OCI-LY3 (cell line): ENCODE data around the gene NYAP2.

Source experiments
- H2AFZ ChIP-seq: fragments of 200-600, 300-600 bp; shearing (Covaris generic); 2 replicates; pipeline ENCODE4 v1.6.0; 2014; ENCODE audit warnings: antibody characterized with exemption, low read depth, low read length
- H3K27ac ChIP-seq: fragments of 200-600, 300-600 bp; sonication (generic); 2 replicates; pipeline ENCODE4 v1.5.1; 2014; ENCODE audit warnings: mild to moderate bottlenecking, low read length, moderate library complexity, mixed read lengths
- H3K27me3 ChIP-seq: fragments of 200-600, 300-600 bp; sonication (generic); 2 replicates; pipeline ENCODE4 v1.6.1; 2014; ENCODE audit warnings: low read depth, low read length, mixed read lengths
- H3K36me3 ChIP-seq: fragments of 200-600, 300-600 bp; sonication (generic); replicated peaks from 2 replicates; pipeline ENCODE3; 2014; ENCODE audit warnings: low read depth, low read length, mixed read lengths
- H3K4me1 ChIP-seq: fragments of 300-600, 200-600 bp; sonication (generic); 2 replicates; pipeline ENCODE4 v1.6.1; 2014; ENCODE audit warnings: low read length, mixed read lengths
- H3K4me2 ChIP-seq: fragments of 200-600, 300-600 bp; sonication (generic); 2 replicates; pipeline ENCODE4 v1.6.1; 2014; ENCODE audit warnings: low read length, mixed read lengths
- H3K4me3 ChIP-seq: fragments of 300-600, 200-600 bp; sonication (generic); 2 replicates; pipeline ENCODE4 v1.5.1; 2014; ENCODE audit warnings: antibody characterized with exemption, mild to moderate bottlenecking, low read length, moderate library complexity
- H3K79me2 ChIP-seq: fragments of 300-600, 200-600 bp; shearing (Covaris generic); 2 replicates; pipeline ENCODE4 v1.6.1; 2014; ENCODE audit warnings: mild to moderate bottlenecking, low read length, mixed read lengths
- H3K9ac ChIP-seq: fragments of 300-600, 200-600 bp; shearing (Covaris generic); 2 replicates; pipeline ENCODE4 v1.6.0; 2014; ENCODE audit warnings: mild to moderate bottlenecking, low read length, moderate library complexity
- H3K9me3 ChIP-seq: fragments of 200-600, 300-600 bp; shearing (Covaris generic); 2 replicates; pipeline ENCODE4 v1.6.1; 2014; ENCODE audit warnings: low read length, mixed read lengths; ENCODE audit not compliant: insufficient read depth
- H4K20me1 ChIP-seq: fragments of 200-600, 300-600 bp; sonication (generic); 2 replicates; pipeline ENCODE4 v1.6.1; 2016; ENCODE audit warnings: low read length, mixed read lengths; ENCODE audit not compliant: insufficient read depth
- CTCF ChIP-seq: fragments of 200-600, 300-600 bp; sonication (generic); IDR thresholded peaks from 2 replicates; pipeline ENCODE4 v1.5.1; 2014; ENCODE audit warnings: antibody characterized with exemption, low read length, low read depth
- EZH2phosphoT487 ChIP-seq: fragments of 200-600 bp; shearing (Covaris generic); IDR thresholded peaks from 2 replicates; pipeline ENCODE4 v1.6.1; 2018; ENCODE audit warnings: antibody characterized with exemption, mixed run types, low read depth

The NYAP2 gene

GRCh38 chr2:225581135-225581534, 181.6 kb downstream of the NYAP2 start:
- no peak overlapping the region for H3K9ac ChIP-seq
- no peak overlapping the region for H3K4me2 ChIP-seq
- H3K27ac ChIP-seq = no peak overlapping the region
- H3K79me2 ChIP-seq = no peaks in the 10 kb centered on the region
- H3K27me3 ChIP-seq = no peaks in the 10 kb centered on the region
- no peaks in the 10 kb centered on the region for H3K9me3 ChIP-seq
- no peaks in the 10 kb centered on the region for H4K20me1 ChIP-seq
- TF ChIP-seq CTCF (no peak), EZH2phosphoT487 (no peak)
- no peaks in the 10 kb centered on the region for H3K4me1 ChIP-seq
- no peak overlapping the region for H2AFZ ChIP-seq
- no peaks in the 10 kb centered on the region for H3K36me3 ChIP-seq
- H3K4me3 ChIP-seq = no peak overlapping the region

- Histone ChIP-seq H3K4me3 (no peak overlapping the region), H3K79me2 (no peaks in the 10 kb centered on the region), H3K36me3 (no peaks in the 10 kb centered on the region), H2AFZ (no peak overlapping the region), H3K4me1 (no peaks in the 10 kb centered on the region), H3K9me3 (no peaks in the 10 kb centered on the region), H4K20me1 (no peaks in the 10 kb centered on the region), H3K4me2 (no peak overlapping the region), H3K9ac (no peak overlapping the region), H3K27me3 (no peaks in the 10 kb centered on the region), H3K27ac (no peak overlapping the region)
- TF ChIP-seq EZH2phosphoT487 (no peak), CTCF (no peak)
Measured at GRCh38 chr2:225581906-225582305, 182.4 kb downstream of the NYAP2 start.

- Histone ChIP-seq H3K36me3 (no peaks in the 10 kb centered on the region), H3K4me1 (no peaks in the 10 kb centered on the region), H3K27ac (no peak overlapping the region), H3K9ac (no peak overlapping the region), H3K27me3 (no peaks in the 10 kb centered on the region), H3K79me2 (no peaks in the 10 kb centered on the region), H2AFZ (no peak overlapping the region), H4K20me1 (no peaks in the 10 kb centered on the region), H3K4me3 (no peak overlapping the region), H3K9me3 (no peaks in the 10 kb centered on the region), H3K4me2 (no peak overlapping the region)
- TF ChIP-seq EZH2phosphoT487 (no peak), CTCF (no peak)
Measured at GRCh38 chr2:225582355-225583116, 183.0 kb downstream of the NYAP2 start.

GRCh38 chr2:225584796-225585195, 185.3 kb downstream of the NYAP2 start:
- no peak overlapping the region for H3K27ac ChIP-seq
- H3K9me3 ChIP-seq = no peaks in the 10 kb centered on the region
- no peak overlapping the region for H3K4me3 ChIP-seq
- TF ChIP-seq CTCF (peak; percentile 7; the same call in 1 of the 2 replicates), EZH2phosphoT487 (no peak)
- H3K4me2 ChIP-seq = no peak overlapping the region
- no peak overlapping the region for H3K9ac ChIP-seq
- no peak overlapping the region for H2AFZ ChIP-seq
- H3K36me3 ChIP-seq = no peaks in the 10 kb centered on the region
- H3K27me3 ChIP-seq = no peaks in the 10 kb centered on the region
- no peaks in the 10 kb centered on the region for H3K4me1 ChIP-seq
- no peaks in the 10 kb centered on the region for H3K79me2 ChIP-seq
- no peaks in the 10 kb centered on the region for H4K20me1 ChIP-seq
